Measurements from ENCODE around the gene ASTE1.
"Not testable (repeated sequence)": the region's sequence is repeated elsewhere in the genome, so short reads cannot be mapped to it uniquely, and the experiment has no call there.

ASTE1 gene

DNA sequence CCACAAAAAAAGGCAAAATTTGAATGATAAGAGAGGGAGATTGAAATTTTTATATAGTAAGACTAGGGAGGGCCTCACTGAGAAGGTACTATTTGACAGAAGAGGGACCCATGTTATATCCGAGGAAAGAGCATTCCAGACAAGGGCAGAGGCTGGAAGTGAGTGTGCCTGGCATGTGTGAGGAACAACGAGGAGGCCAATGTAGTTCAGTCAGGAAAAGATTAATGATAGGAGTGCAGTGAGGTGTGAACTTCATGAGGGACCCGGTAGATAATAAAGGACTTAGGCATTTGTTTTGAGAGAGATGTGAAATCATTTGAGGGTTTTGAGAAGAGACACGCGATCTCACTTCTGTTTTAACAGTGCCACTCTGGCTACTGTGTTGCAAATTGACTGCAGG is 36.3 kb downstream of the ASTE1 start:
- Mint-ChIP-seq H3K4me1 (no peaks in the 10 kb centered on the region), H3K27ac (no peak overlapping the region), H3K27me3 (no peaks in the 10 kb centered on the region), H3K9me3 (no peaks in the 10 kb centered on the region), H3K4me3 (no peak overlapping the region), H3K36me3 (peaks cover 23% of the 10 kb centered on the region)
- CTCF ChIA-PET = no interaction called here
- DNase-seq = no peak

DNA sequence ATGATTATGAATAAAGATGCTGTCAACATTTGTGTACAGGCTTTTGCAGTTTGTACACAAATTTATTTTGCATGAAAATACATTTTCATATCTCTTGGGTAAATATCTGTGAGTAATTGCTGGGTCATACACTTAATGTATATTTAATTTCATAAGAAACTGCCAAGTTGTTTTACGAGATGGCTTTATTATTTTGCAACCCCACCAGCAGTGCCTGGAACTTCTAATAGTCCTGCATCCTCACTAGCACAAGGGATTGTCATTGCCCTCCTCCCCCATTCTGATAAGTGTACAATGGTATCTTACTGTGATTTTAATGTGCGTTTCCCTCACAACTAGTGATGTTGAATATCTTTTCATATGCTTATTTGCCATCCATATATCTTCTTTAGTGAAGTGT is 45.2 kb downstream of the ASTE1 start:
- Mint-ChIP-seq H3K27ac (no peak overlapping the region), H3K9me3 (no peaks in the 10 kb centered on the region), H3K4me1 (no peaks in the 10 kb centered on the region), H3K36me3 (peaks cover 22% of the 10 kb centered on the region), H3K27me3 (no peaks in the 10 kb centered on the region), H3K4me3 (no peak overlapping the region)
- DNase-seq = no peak
- CTCF ChIA-PET = no interaction called here

DNA sequence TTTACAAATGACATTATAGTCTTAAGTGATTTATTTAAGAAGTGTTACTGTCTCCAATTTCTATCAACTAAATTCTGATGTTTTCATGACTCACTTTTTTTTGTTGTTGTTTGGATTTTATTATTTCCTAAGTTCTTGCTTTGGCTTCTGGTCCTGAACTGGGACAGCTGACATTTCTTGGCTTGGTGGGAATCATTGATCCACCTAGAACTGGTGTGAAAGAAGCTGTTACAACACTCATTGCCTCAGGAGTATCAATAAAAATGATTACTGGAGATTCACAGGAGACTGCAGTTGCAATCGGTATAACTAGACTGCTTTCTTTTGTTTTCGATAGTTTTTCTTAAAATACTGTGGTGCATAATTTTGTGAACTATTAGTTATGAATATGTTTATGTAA is 47.5 kb downstream of the ASTE1 start:
- H3K36me3 Mint-ChIP-seq = peaks cover 23% of the 10 kb centered on the region
- H3K27ac Mint-ChIP-seq = no peak overlapping the region
- no peaks in the 10 kb centered on the region for H3K4me1 Mint-ChIP-seq
- no peaks in the 10 kb centered on the region for H3K9me3 Mint-ChIP-seq
- H3K27me3 Mint-ChIP-seq = no peaks in the 10 kb centered on the region
- DNase-seq = no peak
- CTCF ChIA-PET = no interaction called here
- no peak overlapping the region for H3K4me3 Mint-ChIP-seq

DNA sequence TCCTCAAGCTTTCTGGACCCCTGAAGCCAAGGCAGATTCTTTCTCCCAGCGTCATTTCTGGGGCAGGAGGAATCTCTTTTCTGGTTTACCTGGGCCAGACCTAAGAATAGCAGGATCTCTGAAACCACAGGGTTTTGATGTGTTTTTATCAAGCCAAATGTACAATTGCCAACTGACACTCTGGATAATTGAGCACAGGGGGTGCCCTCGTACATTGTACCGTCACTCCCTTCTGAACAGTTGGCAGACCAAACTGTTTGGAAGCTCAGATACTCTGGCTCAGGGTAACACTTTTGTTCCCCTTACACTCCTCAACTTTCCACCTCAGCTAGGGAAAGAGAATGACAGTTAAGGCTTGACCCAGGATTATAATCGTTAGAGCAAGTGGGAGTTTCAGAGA is 49.9 kb downstream of the ASTE1 start:
- Mint-ChIP-seq H3K9me3 (no peaks in the 10 kb centered on the region), H3K27ac (peak overlapping the region; percentile 7), H3K4me3 (no peak overlapping the region), H3K36me3 (peaks cover 34% of the 10 kb centered on the region), H3K4me1 (no peaks in the 10 kb centered on the region), H3K27me3 (no peaks in the 10 kb centered on the region)
- DNase-seq = no peak
- CTCF ChIA-PET = no interaction called here

DNA sequence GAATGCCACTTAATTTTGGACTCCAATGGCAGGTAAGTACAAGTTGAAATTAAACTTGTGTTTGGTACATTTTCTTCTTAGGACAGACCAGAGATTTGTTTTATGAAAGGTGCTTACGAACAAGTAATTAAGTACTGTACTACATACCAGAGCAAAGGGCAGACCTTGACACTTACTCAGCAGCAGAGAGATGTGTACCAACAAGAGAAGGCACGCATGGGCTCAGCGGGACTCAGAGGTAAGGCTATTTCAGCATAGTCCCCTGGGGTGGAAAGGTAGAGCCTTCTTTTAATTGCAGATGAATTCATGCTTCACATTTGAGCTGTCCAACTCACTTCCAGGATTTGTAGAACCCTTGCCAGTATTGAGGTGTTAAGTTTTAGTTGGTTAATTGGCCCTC is 51.4 kb downstream of the ASTE1 start:
- Mint-ChIP-seq H3K27ac (no peak overlapping the region), H3K27me3 (no peaks in the 10 kb centered on the region), H3K4me1 (no peaks in the 10 kb centered on the region), H3K4me3 (no peak overlapping the region), H3K36me3 (peaks cover 40% of the 10 kb centered on the region), H3K9me3 (no peaks in the 10 kb centered on the region)
- DNase-seq = no peak
- CTCF ChIA-PET = no interaction called here

DNA sequence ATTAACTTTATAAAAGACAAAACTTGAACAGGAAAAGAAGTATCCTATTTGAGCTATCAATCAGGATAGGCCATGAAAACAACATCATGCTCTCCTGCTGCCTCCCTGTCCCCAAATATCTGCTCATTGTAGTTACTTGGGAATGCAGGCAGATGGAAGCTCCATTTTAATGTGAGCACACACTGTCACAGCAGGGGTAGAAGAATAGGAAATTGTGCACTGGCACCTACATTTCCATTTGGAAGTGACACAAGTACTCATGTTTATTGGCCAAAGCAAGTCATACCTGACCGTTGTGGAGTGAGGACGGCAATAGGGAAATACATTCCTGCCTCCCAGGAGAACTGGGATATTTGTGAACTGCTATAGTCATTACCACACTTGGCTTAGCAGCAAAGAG is 52.4 kb downstream of the ASTE1 start:
- DNase-seq = no peak
- H3K27ac Mint-ChIP-seq = no peak overlapping the region
- no peaks in the 10 kb centered on the region for H3K27me3 Mint-ChIP-seq
- H3K36me3 Mint-ChIP-seq = peaks cover 41% of the 10 kb centered on the region
- no peaks in the 10 kb centered on the region for H3K4me1 Mint-ChIP-seq
- H3K9me3 Mint-ChIP-seq = no peaks in the 10 kb centered on the region
- CTCF ChIA-PET = no interaction called here
- H3K4me3 Mint-ChIP-seq = no peak overlapping the region

DNA sequence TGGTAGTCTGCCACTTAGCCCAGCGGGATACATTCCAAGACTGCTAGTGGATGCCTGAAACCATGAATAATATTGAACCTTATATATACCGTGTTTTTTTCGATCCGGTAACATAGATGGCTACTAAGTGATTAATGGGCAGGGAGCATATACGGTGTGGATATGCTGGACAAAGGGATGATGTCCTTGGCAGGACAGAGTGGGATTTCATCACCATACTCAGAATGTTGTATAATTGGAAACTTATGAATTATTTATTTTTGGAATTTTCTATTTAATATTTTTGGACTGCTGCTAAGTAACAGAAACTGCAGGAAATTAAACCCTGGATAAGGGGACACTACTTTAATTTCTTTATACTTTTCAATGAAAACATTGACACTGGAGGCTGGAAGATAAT is 53.2 kb downstream of the ASTE1 start:
- CTCF ChIA-PET = no interaction called here
- H3K36me3 Mint-ChIP-seq = peaks cover 39% of the 10 kb centered on the region
- H3K9me3 Mint-ChIP-seq = no peaks in the 10 kb centered on the region
- no peaks in the 10 kb centered on the region for H3K4me1 Mint-ChIP-seq
- no peak overlapping the region for H3K4me3 Mint-ChIP-seq
- no peak for DNase-seq
- no peaks in the 10 kb centered on the region for H3K27me3 Mint-ChIP-seq
- H3K27ac Mint-ChIP-seq = no peak overlapping the region

DNA sequence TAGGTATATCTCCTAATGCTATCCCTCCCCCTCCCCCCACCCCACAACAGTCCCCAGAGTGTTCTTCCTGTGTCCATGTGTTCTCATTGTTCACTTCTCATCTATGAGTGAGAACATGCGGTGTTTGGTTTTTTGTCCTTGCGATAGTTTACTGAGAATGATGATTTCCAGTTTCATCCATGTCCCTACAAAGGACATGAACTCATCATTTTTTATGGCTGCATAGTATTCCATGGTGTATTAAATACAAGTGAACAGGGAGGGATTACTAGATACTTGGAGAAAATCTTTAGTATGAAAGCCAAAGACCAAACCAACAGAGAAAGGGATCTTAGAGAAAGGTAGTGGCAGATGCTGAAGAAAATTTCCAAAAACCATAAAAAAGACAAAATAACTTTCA is 54.0 kb downstream of the ASTE1 start:
- H3K4me3 Mint-ChIP-seq, DNase-seq, CTCF ChIA-PET, H3K4me1 Mint-ChIP-seq, H3K9me3 Mint-ChIP-seq, H3K27me3 Mint-ChIP-seq: not testable (repeated sequence)
- peaks cover 42% of the 10 kb centered on the region for H3K36me3 Mint-ChIP-seq
- H3K27ac Mint-ChIP-seq = peak overlapping the region; percentile 66

DNA sequence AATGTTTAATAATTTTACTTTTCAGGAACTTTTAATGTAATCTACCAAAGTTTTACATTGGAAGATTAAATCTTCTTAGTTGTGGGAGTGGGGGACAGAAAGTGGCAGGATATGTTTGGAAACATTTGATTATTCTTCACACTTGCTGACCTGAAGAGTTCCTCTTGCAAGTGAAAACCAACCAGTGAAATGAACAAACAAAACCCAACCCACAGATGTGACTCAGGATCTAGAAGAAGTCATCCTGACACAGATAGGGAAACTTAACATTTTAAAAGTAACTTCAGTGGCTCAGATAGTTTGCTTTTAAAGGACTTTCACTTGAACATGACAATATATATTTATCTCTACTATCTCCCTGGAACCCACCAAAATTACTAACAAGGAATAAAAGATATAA is 55.4 kb downstream of the ASTE1 start:
- no peak for DNase-seq

DNA sequence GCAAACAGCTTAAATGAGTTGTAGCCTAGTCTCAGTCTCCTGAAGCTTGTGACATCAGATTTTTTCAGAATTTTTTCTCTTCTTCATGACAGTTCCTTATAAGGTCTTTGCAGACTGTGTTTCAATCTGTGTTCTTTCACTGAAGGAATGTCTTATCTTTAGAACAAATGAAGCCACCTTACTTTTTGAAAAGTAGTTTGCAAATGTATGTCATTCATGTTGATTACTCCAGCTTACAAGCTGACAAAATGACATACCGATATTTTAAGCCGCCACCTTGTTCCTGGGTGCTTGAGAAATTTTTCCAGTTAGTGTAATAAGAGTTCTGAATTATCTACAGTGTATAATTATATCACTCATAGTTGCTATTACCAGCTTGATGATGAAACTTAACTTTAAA is 57.0 kb downstream of the ASTE1 start:
- DNase-seq = no peak
- no peaks in the 10 kb centered on the region for H3K4me1 Mint-ChIP-seq
- no peak overlapping the region for H3K4me3 Mint-ChIP-seq
- H3K36me3 Mint-ChIP-seq = peaks cover 56% of the 10 kb centered on the region
- CTCF ChIA-PET = no interaction called here
- H3K27ac Mint-ChIP-seq = peak overlapping the region; percentile 20
- H3K27me3 Mint-ChIP-seq = no peaks in the 10 kb centered on the region
- no peaks in the 10 kb centered on the region for H3K9me3 Mint-ChIP-seq

More for the DNA sequence above, 55.4 kb downstream of the ASTE1 start:
- H3K27me3 Mint-ChIP-seq = no peaks in the 10 kb centered on the region
- no peaks in the 10 kb centered on the region for H3K4me1 Mint-ChIP-seq
- no peak overlapping the region for H3K4me3 Mint-ChIP-seq
- CTCF ChIA-PET = no interaction called here
- H3K27ac Mint-ChIP-seq = no peak overlapping the region
- peaks cover 49% of the 10 kb centered on the region for H3K36me3 Mint-ChIP-seq
- H3K9me3 Mint-ChIP-seq = no peaks in the 10 kb centered on the region

DNA sequence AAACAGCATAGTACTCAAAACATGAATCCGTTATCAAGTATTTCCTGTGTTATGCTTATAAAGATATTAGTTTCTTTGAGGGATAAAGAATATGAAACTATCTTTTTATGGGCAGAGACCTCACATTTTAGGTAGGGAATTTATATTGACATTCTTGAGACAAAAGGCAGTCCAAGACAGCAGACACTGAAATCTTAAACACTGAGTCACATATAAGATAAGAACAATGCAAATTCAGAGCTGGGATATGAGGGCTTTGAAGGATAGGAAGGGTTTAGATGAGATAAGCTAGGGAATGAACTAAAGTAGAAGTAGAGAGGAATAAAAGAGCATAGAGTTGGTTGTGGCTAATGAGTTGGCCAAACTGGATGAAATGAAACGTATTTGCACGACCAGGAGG is 58.4 kb downstream of the ASTE1 start:
- Mint-ChIP-seq H3K36me3 (peaks cover 56% of the 10 kb centered on the region), H3K9me3 (no peaks in the 10 kb centered on the region), H3K27ac (no peak overlapping the region), H3K27me3 (no peaks in the 10 kb centered on the region), H3K4me3 (no peak overlapping the region), H3K4me1 (no peaks in the 10 kb centered on the region)
- CTCF ChIA-PET = no interaction called here
- no peak for DNase-seq

DNA sequence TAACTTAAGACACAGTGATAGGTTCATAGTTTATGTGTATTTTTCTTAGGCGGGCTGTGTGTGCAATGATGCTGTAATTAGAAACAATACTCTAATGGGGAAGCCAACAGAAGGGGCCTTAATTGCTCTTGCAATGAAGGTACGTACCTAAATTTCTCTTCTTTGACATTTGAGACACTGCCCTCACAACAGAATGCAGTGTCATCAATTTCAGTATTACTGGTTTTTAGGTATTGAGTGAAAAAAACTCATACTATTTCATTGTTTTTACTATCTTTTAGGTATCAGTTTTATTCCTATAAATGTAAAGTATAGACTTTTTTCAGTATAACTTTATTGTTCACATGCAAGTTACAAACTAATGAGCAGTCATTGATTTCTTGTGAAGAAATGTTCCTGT is 59.3 kb downstream of the ASTE1 start:
- CTCF ChIA-PET = no interaction called here
- no peak overlapping the region for H3K4me3 Mint-ChIP-seq
- no peaks in the 10 kb centered on the region for H3K4me1 Mint-ChIP-seq
- H3K9me3 Mint-ChIP-seq = no peaks in the 10 kb centered on the region
- peaks cover 49% of the 10 kb centered on the region for H3K36me3 Mint-ChIP-seq
- no peaks in the 10 kb centered on the region for H3K27me3 Mint-ChIP-seq
- DNase-seq = no peak
- no peak overlapping the region for H3K27ac Mint-ChIP-seq

DNA sequence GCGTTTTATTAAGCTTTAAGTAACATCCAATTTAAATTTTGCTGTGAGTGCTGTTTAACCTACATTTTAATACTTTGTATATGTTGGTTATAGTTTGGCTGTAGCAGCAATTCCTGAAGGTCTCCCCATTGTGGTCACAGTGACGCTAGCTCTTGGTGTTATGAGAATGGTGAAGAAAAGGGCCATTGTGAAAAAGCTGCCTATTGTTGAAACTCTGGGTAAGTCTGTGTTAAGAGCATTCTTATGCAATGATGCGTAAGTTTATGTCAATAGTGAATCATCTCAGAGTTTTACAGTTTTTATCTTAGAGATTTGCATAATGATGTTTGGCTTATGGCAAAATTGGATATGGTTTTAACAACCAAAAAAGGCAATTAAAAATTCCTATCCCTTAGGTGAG is 62.7 kb downstream of the ASTE1 start:
- Mint-ChIP-seq H3K9me3 (no peaks in the 10 kb centered on the region), H3K27me3 (no peaks in the 10 kb centered on the region), H3K4me1 (no peaks in the 10 kb centered on the region), H3K27ac (no peak overlapping the region), H3K36me3 (peaks cover 46% of the 10 kb centered on the region), H3K4me3 (no peak overlapping the region)
- CTCF ChIA-PET = no interaction called here
- no peak for DNase-seq
